ENCODE data around the gene SYDE1.

- TF ChIP-seq NR1H2 (CRISPR knock-in tag; IDR thresholded peaks at IDR 0.05) (no peak), STAT6 (CRISPR knock-in tag; conservative IDR thresholded peaks at IDR 0.05; ENCODE audit: low read depth) (no peak), ZNF138 (CRISPR knock-in tag; conservative IDR thresholded peaks at IDR 0.05) (no peak), E2F1 (CRISPR knock-in tag; IDR thresholded peaks at IDR 0.05) (no peak), CTCF (IDR thresholded peaks at IDR 0.05) (no peak), CREB1 (CRISPR knock-in tag; IDR thresholded peaks at IDR 0.05) (no peak), NR2C2 (CRISPR knock-in tag; IDR thresholded peaks at IDR 0.05) (no peak), PRDM15 (CRISPR knock-in tag; IDR thresholded peaks at IDR 0.05) (no peak), GTF2I (CRISPR knock-in tag; conservative IDR thresholded peaks at IDR 0.05) (no peak)
Observed at GRCh38 chr19:15125232-15126067, 18.2 kb downstream of the SYDE1 start.
